ENCODE measurements around the gene RCHY1. TPM values are rescaled to one million over a fixed set of nuclear protein-coding genes. Genes with fewer than 3 reads are reported as not detected.

Gene RCHY1
- total RNA-seq, 1 donor from 2014 or later = 20.3 TPM

GRCh38 chr4:75502671-75503070, 11.5 kb downstream of the RCHY1 start:
- DNase-seq (ENCODE audit: low read depth) = no peak
- H3K27me3 ChIP-seq (ENCODE audit: control insufficient read depth, insufficient read depth, low read length) = no peaks in the 10 kb centered on the region
- H3K4me3 ChIP-seq (ENCODE audit: low read depth, low read length) = no peak overlapping the region
- TF ChIP-seq CTCF (IDR thresholded peaks at IDR 0.05; ENCODE audit: insufficient read depth, low read length, poor library complexity, severe bottlenecking) = no peak
- no peaks in the 10 kb centered on the region for H3K36me3 ChIP-seq (ENCODE audit: control insufficient read depth, insufficient read depth, low read length)

- no peak for TF ChIP-seq CTCF (IDR thresholded peaks at IDR 0.05; ENCODE audit: insufficient read depth, low read length, poor library complexity, severe bottlenecking)
- DNase-seq (ENCODE audit: low read depth) = no peak
- no peaks in the 10 kb centered on the region for H3K36me3 ChIP-seq (ENCODE audit: control insufficient read depth, insufficient read depth, low read length)
- no peaks in the 10 kb centered on the region for H3K27me3 ChIP-seq (ENCODE audit: control insufficient read depth, insufficient read depth, low read length)
- H3K4me3 ChIP-seq (ENCODE audit: low read depth, low read length) = no peak overlapping the region
These were observed 14.3 kb downstream of the RCHY1 start for GRCh38 chr4:75499900-75500299.

GRCh38 chr4:75498041-75498440, 16.2 kb downstream of the RCHY1 start:
- DNase-seq (ENCODE audit: low read depth) = no peak
- Histone ChIP-seq H3K4me3 (ENCODE audit: low read depth, low read length) (no peak overlapping the region), H3K27me3 (ENCODE audit: control insufficient read depth, insufficient read depth, low read length) (no peaks in the 10 kb centered on the region), H3K36me3 (ENCODE audit: control insufficient read depth, insufficient read depth, low read length) (no peaks in the 10 kb centered on the region)
- no peak for TF ChIP-seq CTCF (IDR thresholded peaks at IDR 0.05; ENCODE audit: insufficient read depth, low read length, poor library complexity, severe bottlenecking)

GRCh38 chr4:75497133-75497532, 17.1 kb downstream of the RCHY1 start:
- Histone ChIP-seq H3K4me3 (ENCODE audit: low read depth, low read length) (no peak overlapping the region), H3K36me3 (ENCODE audit: control insufficient read depth, insufficient read depth, low read length) (no peaks in the 10 kb centered on the region), H3K27me3 (ENCODE audit: control insufficient read depth, insufficient read depth, low read length) (no peaks in the 10 kb centered on the region)
- no peak for DNase-seq (ENCODE audit: low read depth)
- TF ChIP-seq CTCF (IDR thresholded peaks at IDR 0.05; ENCODE audit: insufficient read depth, low read length, poor library complexity, severe bottlenecking) = no peak

GRCh38 chr4:75496406-75496805, 17.8 kb downstream of the RCHY1 start:
- Histone ChIP-seq H3K27me3 (ENCODE audit: control insufficient read depth, insufficient read depth, low read length) (no peaks in the 10 kb centered on the region), H3K4me3 (ENCODE audit: low read depth, low read length) (no peak overlapping the region), H3K36me3 (ENCODE audit: control insufficient read depth, insufficient read depth, low read length) (no peaks in the 10 kb centered on the region)
- no peak for DNase-seq (ENCODE audit: low read depth)
- TF ChIP-seq CTCF (IDR thresholded peaks at IDR 0.05; ENCODE audit: insufficient read depth, low read length, poor library complexity, severe bottlenecking) = no peak

GRCh38 chr4:75495476-75495875, 18.7 kb downstream of the RCHY1 start:
- no peak for TF ChIP-seq CTCF (IDR thresholded peaks at IDR 0.05; ENCODE audit: insufficient read depth, low read length, poor library complexity, severe bottlenecking)
- Histone ChIP-seq H3K36me3 (ENCODE audit: control insufficient read depth, insufficient read depth, low read length) (no peaks in the 10 kb centered on the region), H3K27me3 (ENCODE audit: control insufficient read depth, insufficient read depth, low read length) (no peaks in the 10 kb centered on the region), H3K4me3 (ENCODE audit: low read depth, low read length) (no peak overlapping the region)
- no peak for DNase-seq (ENCODE audit: low read depth)

Measured in kidney epithelial cell (primary cell).